AG09309 (cell line): Measurements from ENCODE around the gene BPIFB2.

Source experiments
- DNase-seq: peaks from one replicate; pipeline ENCODE4 v3.0.0-alpha.2; 2010; ENCODE audit warnings: low read depth
- H3K4me3 ChIP-seq: 2 replicates; pipeline ENCODE4 v1.5.1; 2011; ENCODE audit warnings: mild to moderate bottlenecking, low read depth, low read length, moderate library complexity; ENCODE audit not compliant: control insufficient read depth
- TF ChIP-seq, protein P1 (sequence below): IDR thresholded peaks from 2 replicates; pipeline ENCODE4 v1.5.1; 2011; ENCODE audit warnings: mild to moderate bottlenecking, low read depth, low read length, inconsistent platforms; ENCODE audit not compliant: insufficient read depth, control insufficient read depth; ENCODE audit errors: missing control alignments

BPIFB2 gene

DNA sequence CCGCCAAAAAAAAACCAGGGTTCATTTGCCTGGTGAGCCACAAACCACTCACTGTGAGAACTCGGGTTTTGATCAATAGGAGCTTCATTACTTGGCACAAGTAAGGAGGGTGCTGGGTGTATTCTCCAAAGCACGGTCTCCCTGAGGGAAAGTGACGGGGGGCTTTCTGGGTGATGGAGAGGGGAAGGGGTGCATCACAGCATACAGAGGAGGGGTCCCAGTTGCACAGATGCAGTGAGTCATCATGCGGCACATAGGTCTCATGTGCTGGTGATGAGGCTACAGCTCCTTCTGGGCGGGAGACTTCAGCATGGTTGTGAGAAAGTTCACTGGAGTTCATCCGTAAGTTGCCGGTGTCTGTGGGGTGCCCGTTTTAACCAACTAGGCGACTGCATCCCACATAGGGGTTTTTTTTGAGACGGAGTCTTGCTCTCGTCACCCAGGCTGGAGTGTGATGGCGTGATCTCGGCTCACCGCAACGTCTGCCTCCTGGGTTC is 39.5 kb upstream of the BPIFB2 start:
- H3K4me3 ChIP-seq = no peak overlapping the region
- TF ChIP-seq, protein P1, sequence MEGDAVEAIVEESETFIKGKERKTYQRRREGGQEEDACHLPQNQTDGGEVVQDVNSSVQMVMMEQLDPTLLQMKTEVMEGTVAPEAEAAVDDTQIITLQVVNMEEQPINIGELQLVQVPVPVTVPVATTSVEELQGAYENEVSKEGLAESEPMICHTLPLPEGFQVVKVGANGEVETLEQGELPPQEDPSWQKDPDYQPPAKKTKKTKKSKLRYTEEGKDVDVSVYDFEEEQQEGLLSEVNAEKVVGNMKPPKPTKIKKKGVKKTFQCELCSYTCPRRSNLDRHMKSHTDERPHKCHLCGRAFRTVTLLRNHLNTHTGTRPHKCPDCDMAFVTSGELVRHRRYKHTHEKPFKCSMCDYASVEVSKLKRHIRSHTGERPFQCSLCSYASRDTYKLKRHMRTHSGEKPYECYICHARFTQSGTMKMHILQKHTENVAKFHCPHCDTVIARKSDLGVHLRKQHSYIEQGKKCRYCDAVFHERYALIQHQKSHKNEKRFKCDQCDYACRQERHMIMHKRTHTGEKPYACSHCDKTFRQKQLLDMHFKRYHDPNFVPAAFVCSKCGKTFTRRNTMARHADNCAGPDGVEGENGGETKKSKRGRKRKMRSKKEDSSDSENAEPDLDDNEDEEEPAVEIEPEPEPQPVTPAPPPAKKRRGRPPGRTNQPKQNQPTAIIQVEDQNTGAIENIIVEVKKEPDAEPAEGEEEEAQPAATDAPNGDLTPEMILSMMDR = no peak
- no peak for DNase-seq

- TF ChIP-seq, protein P1 = no peak
- no peak overlapping the region for H3K4me3 ChIP-seq
- DNase-seq = no peak
Measured at GRCh38 chr20:32968478-32969241, 38.8 kb upstream of the BPIFB2 start.

- H3K4me3 ChIP-seq = no peak overlapping the region
- TF ChIP-seq, protein P1 = no peak
- DNase-seq = no peak
Measured at GRCh38 chr20:32969356-32970114, 38.0 kb upstream of the BPIFB2 start.

GRCh38 chr20:32970115-32970972 is 37.2 kb upstream of the BPIFB2 start:
- TF ChIP-seq, protein P1 = no peak
- no peak for DNase-seq
- no peak overlapping the region for H3K4me3 ChIP-seq

DNA sequence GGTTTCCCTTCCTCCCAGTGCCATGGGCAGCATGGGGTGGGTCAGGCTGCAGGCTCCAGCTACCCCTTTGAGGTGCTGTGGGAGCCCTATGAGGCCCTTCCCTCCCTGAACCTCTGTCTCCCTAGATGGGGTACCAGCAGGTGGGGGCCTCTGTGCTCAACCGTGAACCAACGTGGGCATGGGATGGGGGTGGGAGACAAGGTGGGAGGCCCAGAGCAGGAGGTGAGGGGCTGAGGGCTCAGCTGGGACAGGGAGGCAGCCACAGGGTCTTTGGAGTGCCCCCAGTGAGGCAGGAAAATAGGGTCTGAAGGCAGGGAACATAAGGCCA is 36.6 kb upstream of the BPIFB2 start:
- no peak overlapping the region for H3K4me3 ChIP-seq
- TF ChIP-seq, protein P1 = no peak
- DNase-seq = no peak

GRCh38 chr20:32971703-32972161 is 35.8 kb upstream of the BPIFB2 start:
- TF ChIP-seq, protein P1 = no peak
- H3K4me3 ChIP-seq = no peak overlapping the region
- DNase-seq = no peak
